K562 (cell line): ENCODE data around the gene IL12RB1. TPM values are rescaled to one million over a fixed set of nuclear protein-coding genes. Genes with fewer than 3 reads are reported as not detected.

Source experiments
- BCOR ChIP-seq: fragments of 450-650 bp; IDR thresholded peaks from 2 replicates; pipeline ENCODE4 v1.6.1; 2016
- DPF2 ChIP-seq: fragments of 450-650 bp; IDR thresholded peaks from 2 replicates; pipeline ENCODE4 v1.6.1; 2016
- ETS2 ChIP-seq: IDR thresholded peaks from 2 replicates; pipeline ENCODE4 v1.6.1; 2016; ENCODE audit warnings: borderline replicate concordance, missing genetic modification characterization, mild to moderate bottlenecking, moderate library complexity, missing compliant biosample characterization; ENCODE audit not compliant: poor library complexity, severe bottlenecking
- HOXB6 ChIP-seq: fragments of 250-450 bp; sonication (Bioruptor Pico); IDR thresholded peaks from 2 replicates; pipeline ENCODE4 v1.5.1; 2022; ENCODE audit warnings: mild to moderate bottlenecking, borderline replicate concordance
- MYC ChIP-seq, 2 experiments: fragments of 250-450 bp in 1 of 2; sonication (Bioruptor Pico) in 1 of 2; IDR thresholded peaks; 2 replicates each; pipeline versions ENCODE4 v1.5.1 to v1.6.1; 2012 to 2021; ENCODE audit warnings: low read depth in 2 of 2, borderline replicate concordance in 1 of 2, improper control_type of control experiment in 1 of 2, low read length in 1 of 2, mild to moderate bottlenecking in 1 of 2, moderate library complexity in 1 of 2
- NEUROD1 ChIP-seq: fragments of 150-350 bp; IDR thresholded peaks from 2 replicates; pipeline ENCODE4 v1.6.1; 2014; ENCODE audit warnings: borderline replicate concordance, low read length, low read depth; ENCODE audit not compliant: partially characterized antibody
- PYGO2 ChIP-seq: fragments of 450-650 bp; IDR thresholded peaks from 2 replicates; pipeline ENCODE4 v1.6.1; 2016; ENCODE audit warnings: mild to moderate bottlenecking, missing genetic modification characterization, moderate library complexity, missing compliant biosample characterization
- RFX5 ChIP-seq: IDR thresholded peaks from 2 replicates; pipeline ENCODE4 v1.6.1; 2011; ENCODE audit warnings: low read depth, mild to moderate bottlenecking, improper control_type of control experiment, low read length
- TEAD2 ChIP-seq: fragments of 450-650 bp; IDR thresholded peaks from 2 replicates; pipeline ENCODE4 v1.6.1; 2016; ENCODE audit warnings: missing genetic modification characterization, control low read depth, missing compliant biosample characterization
- TEAD4 ChIP-seq, 2 experiments: sonication (generic) in 1 of 2; formaldehyde crosslinking in 1 of 2; IDR thresholded peaks; 2 replicates each; pipeline versions ENCODE4 v1.6.1 to v1.8.0; 2012 to 2022; ENCODE audit warnings: borderline replicate concordance in 1 of 2, inconsistent platforms in 1 of 2, low read length in 1 of 2, mild to moderate bottlenecking in 1 of 2, missing genetic modification reagents in 1 of 2
- THRAP3 ChIP-seq: fragments of 450-650 bp; IDR thresholded peaks from 2 replicates; pipeline ENCODE4 v1.6.1; 2016; ENCODE audit warnings: mild to moderate bottlenecking, inconsistent platforms, borderline replicate concordance
- ZBTB33 ChIP-seq: sonication (generic); formaldehyde crosslinking; IDR thresholded peaks from 2 replicates; pipeline ENCODE4 v1.8.1; 2023; ENCODE audit warnings: mild to moderate bottlenecking, missing genetic modification reagents
- ZFP36 ChIP-seq: fragments of 150-350 bp; IDR thresholded peaks from 2 replicates; pipeline ENCODE4 v1.6.1; 2018; ENCODE audit warnings: low read length, low read depth; ENCODE audit not compliant: partially characterized antibody
- ZNF133 ChIP-seq: fragments of 250-450 bp; sonication (Bioruptor Pico); IDR thresholded peaks from 2 replicates; pipeline ENCODE4 v1.4.0; 2020; ENCODE audit warnings: mild to moderate bottlenecking
- ZNF57 ChIP-seq: fragments of 450-650 bp; formaldehyde crosslinking; IDR thresholded peaks from 2 replicates; pipeline ENCODE4 v1.4.0; 2020; ENCODE audit warnings: mild to moderate bottlenecking, moderate library complexity
- polyA plus RNA-seq, 8 experiments: library from polyadenylated mRNA; depleted of rRNA in 4 of 8; stranded (reverse) in 5 of 8; unstranded in 3 of 8; fragments of >200 nt; fragmentation: Nextera tagmentation in 2 of 8; fragmentation: Illumina TruSeq in 1 of 8; extraction: Ambion mirVana in 2 of 8; extraction: Trizol in 1 of 8; gene quantifications; 2 replicates each; pipeline versions ENCODE4 v1.2.1 to v1.2.3, GENCODE V29; 2011 to 2014; ENCODE audit warnings: inconsistent platforms in 1 of 8, missing spikeins in 1 of 8
- total RNA-seq, 7 experiments: library from RNA; depleted of rRNA in 6 of 7; stranded (reverse); fragments of >200 nt in 6 of 7; fragmentation: Illumina TruSeq in 2 of 7; extraction: Trizol in 2 of 7; gene quantifications; 2 replicates each; pipeline versions ENCODE4 v1.2.1 to v1.2.3, GENCODE V29; 2011 to 2021; ENCODE audit warnings: low replicate concordance in 1 of 7
- TF ChIP-seq, protein P1 (sequence below): fragments of 250-450 bp; sonication (Bioruptor Pico); IDR thresholded peaks from 2 replicates; pipeline ENCODE4 v1.5.0; 2021
- TF ChIP-seq, protein P2 (sequence below), 2 experiments: IDR thresholded peaks; 2 replicates each; pipeline ENCODE4 v1.6.1; 2011; ENCODE audit warnings: borderline replicate concordance in 1 of 2, control low read depth in 1 of 2, low read depth in 1 of 2, low read length in 1 of 2, mild to moderate bottlenecking in 1 of 2, mixed read lengths in 1 of 2, moderate library complexity in 1 of 2; ENCODE audit not compliant: insufficient read depth in 1 of 2, insufficient read length in 1 of 2, poor library complexity in 1 of 2, severe bottlenecking in 1 of 2; ENCODE audit errors: extremely low read depth in 1 of 2
- TF ChIP-seq, protein P3 (sequence below): IDR thresholded peaks from 2 replicates; pipeline ENCODE4 v1.6.1; 2014; ENCODE audit warnings: antibody characterized with exemption
- TF ChIP-seq, protein P4 (sequence below): fragments of 450-650 bp; IDR thresholded peaks from 2 replicates; pipeline ENCODE4 v1.6.1; 2016; ENCODE audit warnings: antibody characterized with exemption

Gene IL12RB1
- total and polyA plus RNA-seq, 9 of the 15 experiments (the other 6 are each of a cell fraction or from before 2014, with no cell fraction given) = 0.04 to 0.07 (median 0.06) TPM; not detected in 5

DNA sequence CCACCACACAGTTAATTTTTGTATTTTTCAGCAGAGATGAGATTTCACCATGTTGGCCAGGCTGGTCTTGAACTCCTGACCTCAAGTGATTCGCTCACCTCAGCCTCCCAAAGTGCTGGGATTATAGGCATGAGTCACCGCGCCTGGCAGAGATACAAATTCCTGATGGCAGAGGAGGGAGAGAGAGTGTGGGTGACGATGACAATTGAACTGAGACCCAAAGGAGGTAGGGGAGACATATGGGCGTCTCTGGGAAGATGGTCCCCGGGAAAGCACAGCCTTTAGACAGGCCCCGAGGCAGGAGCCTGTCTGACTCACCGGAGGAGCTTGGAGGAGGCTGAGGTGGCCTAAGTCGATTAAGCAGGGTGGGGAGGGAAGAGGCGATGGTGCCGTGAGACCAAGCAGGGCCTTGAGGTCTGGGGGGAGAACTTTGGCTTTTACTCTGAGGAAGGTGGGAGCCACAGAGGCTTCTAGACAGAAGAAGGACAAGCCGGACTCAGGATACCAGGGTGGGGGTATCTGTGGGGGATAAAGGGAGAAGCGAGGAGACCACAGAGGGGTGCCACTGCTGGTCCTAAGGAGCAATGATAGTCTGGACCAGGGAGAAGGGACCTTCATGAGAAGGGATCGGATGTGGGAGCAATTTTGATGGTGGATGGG, 40.5 kb downstream of the IL12RB1 start (continued):
- TF ChIP-seq, protein P1, sequence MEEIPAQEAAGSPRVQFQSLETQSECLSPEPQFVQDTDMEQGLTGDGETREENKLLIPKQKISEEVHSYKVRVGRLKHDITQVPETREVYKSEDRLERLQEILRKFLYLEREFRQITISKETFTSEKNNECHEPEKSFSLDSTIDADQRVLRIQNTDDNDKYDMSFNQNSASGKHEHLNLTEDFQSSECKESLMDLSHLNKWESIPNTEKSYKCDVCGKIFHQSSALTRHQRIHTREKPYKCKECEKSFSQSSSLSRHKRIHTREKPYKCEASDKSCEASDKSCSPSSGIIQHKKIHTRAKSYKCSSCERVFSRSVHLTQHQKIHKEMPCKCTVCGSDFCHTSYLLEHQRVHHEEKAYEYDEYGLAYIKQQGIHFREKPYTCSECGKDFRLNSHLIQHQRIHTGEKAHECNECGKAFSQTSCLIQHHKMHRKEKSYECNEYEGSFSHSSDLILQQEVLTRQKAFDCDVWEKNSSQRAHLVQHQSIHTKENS (CRISPR knock-in tag) = no peak
- TF ChIP-seq ZNF133 (CRISPR knock-in tag) (no peak), HOXB6 (no peak), ETS2 (tag) (no peak), PYGO2 (tag) (no peak), DPF2 (peak; percentile 68; the same call in 1 of the 2 replicates), BCOR (peak; percentile 48; the same call in 1 of the 2 replicates), MYC (IDR thresholded peaks at IDR 0.05; ENCODE audit: low read depth, low read length) (no peak), MYC (CRISPR knock-in tag; IDR thresholded peaks at IDR 0.05; ENCODE audit: borderline replicate concordance, low read depth) (no peak), NEUROD1 (no peak), RFX5 (no peak), ZFP36 (peak; percentile 65), TEAD2 (no peak), ZBTB33 (CRISPR knock-in tag) (no peak), ZNF57 (no peak), TEAD4 (IDR thresholded peaks at IDR 0.05; ENCODE audit: low read length) (0 out of 2 replicates have a peak, but pooled peaks have one; percentile 18), TEAD4 (CRISPR knock-in tag; IDR thresholded peaks at IDR 0.05; ENCODE audit: borderline replicate concordance) (no peak), THRAP3 (no peak)
- TF ChIP-seq, protein P2, sequence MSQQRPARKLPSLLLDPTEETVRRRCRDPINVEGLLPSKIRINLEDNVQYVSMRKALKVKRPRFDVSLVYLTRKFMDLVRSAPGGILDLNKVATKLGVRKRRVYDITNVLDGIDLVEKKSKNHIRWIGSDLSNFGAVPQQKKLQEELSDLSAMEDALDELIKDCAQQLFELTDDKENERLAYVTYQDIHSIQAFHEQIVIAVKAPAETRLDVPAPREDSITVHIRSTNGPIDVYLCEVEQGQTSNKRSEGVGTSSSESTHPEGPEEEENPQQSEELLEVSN (IDR thresholded peaks at IDR 0.05; ENCODE audit: borderline replicate concordance in 1 of 2, extremely low read depth in 1 of 2, insufficient read depth in 1 of 2, insufficient read length in 1 of 2, low read depth in 1 of 2, low read length in 1 of 2, poor library complexity in 1 of 2, severe bottlenecking in 1 of 2) = no peak
- TF ChIP-seq, protein P3, sequence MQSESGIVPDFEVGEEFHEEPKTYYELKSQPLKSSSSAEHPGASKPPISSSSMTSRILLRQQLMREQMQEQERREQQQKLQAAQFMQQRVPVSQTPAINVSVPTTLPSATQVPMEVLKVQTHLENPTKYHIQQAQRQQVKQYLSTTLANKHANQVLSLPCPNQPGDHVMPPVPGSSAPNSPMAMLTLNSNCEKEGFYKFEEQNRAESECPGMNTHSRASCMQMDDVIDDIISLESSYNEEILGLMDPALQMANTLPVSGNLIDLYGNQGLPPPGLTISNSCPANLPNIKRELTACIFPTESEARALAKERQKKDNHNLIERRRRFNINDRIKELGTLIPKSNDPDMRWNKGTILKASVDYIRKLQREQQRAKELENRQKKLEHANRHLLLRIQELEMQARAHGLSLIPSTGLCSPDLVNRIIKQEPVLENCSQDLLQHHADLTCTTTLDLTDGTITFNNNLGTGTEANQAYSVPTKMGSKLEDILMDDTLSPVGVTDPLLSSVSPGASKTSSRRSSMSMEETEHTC = no peak
- TF ChIP-seq, protein P4, sequence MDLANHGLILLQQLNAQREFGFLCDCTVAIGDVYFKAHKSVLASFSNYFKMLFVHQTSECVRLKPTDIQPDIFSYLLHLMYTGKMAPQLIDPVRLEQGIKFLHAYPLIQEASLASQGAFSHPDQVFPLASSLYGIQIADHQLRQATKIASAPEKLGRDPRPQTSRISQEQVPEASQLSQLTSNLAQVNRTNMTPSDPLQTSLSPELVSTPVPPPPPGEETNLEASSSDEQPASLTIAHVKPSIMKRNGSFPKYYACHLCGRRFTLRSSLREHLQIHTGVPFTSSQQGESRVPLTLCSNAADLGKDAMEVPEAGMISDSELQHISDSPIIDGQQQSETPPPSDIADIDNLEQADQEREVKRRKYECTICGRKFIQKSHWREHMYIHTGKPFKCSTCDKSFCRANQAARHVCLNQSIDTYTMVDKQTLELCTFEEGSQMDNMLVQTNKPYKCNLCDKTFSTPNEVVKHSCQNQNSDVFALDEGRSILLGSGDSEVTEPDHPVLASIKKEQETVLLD = no peak
